ENCODE data around the gene STEAP2.
"Not testable (repeated sequence)": the region's sequence is repeated elsewhere in the genome, so short reads cannot be mapped to it uniquely, and the experiment has no call there.

Gene STEAP2

DNA sequence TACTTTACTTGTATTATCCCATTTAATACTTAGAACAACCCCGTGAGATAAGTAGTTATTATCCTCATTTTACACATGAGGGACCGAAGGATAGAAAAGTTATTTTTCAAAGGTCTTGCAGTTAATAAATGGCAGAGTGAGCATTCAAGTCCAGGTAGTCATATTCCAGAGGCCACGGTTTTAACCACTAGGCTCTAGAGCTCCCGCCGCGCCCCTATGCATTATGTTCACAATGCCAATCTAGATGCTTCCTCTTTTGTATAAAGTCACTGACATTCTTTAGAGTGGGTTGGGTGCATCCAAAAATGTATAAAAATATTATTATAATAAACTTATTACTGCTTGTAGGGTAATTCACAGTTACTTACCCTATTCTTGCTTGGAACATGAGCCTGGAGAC, 22.0 kb downstream of the STEAP2 start:
- DNase-seq (ENCODE audit: low read depth) = no peak

DNA sequence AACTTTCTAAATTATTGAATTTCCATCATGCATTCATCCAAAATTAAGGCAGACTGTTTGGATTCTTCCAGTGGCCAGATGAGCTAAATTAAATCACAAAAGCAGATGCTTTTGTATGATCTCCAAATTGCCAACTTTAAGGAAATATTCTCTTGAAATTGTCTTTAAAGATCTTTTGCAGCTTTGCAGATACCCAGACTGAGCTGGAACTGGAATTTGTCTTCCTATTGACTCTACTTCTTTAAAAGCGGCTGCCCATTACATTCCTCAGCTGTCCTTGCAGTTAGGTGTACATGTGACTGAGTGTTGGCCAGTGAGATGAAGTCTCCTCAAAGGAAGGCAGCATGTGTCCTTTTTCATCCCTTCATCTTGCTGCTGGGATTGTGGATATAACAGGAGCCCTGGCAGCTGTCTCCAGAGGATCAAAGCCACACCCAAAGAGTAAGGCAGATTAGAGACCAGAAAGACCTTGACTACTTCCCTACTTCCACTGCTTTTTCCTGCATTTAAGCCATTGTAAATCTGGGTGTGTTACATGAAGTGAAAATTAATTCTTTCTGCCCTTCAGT, 25.3 kb downstream of the STEAP2 start:
- no peak for DNase-seq (ENCODE audit: low read depth)

DNA sequence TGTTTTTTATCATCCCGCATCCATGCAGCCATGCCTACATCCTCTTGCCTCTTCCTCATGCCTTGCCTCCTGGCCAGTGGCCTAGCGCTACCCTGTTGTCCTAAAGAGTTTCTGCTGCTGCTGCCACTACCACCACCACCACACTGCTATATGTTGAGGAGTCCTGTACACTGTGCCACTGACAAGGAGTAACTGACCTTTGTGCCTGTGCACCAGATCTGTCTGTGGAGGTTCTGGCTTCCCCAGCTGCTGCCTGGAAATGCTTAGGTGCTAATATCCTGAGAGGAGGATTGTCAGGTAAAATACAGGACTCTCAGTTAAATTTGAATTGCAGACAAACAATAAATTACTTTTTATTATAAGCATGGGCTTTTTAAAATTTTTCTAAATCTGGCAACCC, 26.5 kb downstream of the STEAP2 start:
- DNase-seq (ENCODE audit: low read depth) = no peak

DNA sequence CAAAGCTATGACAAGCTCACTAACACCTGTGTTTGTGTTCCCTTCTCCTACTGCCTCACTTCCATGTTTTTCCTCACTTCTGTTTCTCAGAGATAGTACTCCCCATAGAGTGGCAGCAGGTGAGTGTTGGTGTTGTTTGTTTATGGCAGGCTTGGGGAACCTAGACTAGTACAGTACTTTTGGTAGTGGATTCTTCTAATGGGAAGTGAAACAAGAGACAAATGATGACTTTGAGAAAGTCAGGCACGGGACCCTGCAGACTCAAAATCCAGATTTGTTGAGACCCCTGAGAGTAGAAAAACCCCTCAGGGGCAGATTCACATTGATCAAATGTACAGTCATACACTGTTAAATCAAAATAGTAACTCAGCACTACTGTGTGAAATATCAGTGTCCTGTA, 27.0 kb downstream of the STEAP2 start:
- no peak for DNase-seq (ENCODE audit: low read depth)

DNA sequence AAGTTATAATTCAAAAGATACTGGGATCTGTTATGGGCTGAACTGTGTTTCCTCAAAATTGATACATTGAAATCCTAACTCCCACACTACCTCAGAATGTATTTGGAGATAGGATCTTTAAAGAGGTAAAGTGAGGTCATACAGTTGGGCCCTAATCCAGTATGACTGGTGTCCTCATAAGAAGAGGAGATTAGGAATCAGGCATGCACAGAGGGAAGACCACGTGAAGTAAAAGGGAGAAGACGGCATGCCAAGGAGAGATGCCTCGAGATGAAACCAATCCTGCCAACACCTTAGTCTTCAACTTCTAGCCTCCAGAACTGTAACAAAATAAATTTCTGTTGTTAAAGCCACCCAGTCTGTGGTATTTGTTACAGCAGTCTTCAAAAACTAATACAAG, 27.5 kb downstream of the STEAP2 start:
- no peak for DNase-seq (ENCODE audit: low read depth)

DNA sequence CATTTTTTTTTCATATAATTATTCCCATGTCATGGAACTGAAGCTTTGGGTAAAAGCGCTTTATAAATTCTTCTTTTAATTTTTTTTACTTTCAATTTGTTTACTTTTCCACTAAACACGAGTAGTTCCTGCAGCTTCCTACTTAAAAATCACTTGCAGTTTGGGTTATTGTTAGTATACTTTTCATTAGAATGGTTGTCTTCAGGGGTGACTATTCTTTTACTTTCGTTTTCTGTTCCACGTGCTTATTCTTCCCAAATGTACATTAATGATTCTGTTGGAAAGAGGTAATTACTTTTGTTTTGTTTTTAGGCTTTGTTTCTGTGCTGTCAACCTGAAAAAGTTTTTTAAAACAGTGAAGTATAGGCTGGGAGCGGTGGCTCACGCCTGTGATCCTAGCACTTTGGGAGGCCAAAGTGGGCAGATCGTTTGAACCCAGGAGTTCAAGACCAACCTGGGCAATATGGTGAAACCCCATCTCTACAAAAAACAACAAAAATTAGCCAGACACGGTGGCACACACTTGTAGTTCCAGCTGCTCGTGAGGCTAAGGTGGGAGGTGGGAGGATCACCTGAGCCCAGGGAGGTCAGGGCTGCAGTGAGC, 28.2 kb downstream of the STEAP2 start:
- DNase-seq (ENCODE audit: low read depth) = no peak

DNA sequence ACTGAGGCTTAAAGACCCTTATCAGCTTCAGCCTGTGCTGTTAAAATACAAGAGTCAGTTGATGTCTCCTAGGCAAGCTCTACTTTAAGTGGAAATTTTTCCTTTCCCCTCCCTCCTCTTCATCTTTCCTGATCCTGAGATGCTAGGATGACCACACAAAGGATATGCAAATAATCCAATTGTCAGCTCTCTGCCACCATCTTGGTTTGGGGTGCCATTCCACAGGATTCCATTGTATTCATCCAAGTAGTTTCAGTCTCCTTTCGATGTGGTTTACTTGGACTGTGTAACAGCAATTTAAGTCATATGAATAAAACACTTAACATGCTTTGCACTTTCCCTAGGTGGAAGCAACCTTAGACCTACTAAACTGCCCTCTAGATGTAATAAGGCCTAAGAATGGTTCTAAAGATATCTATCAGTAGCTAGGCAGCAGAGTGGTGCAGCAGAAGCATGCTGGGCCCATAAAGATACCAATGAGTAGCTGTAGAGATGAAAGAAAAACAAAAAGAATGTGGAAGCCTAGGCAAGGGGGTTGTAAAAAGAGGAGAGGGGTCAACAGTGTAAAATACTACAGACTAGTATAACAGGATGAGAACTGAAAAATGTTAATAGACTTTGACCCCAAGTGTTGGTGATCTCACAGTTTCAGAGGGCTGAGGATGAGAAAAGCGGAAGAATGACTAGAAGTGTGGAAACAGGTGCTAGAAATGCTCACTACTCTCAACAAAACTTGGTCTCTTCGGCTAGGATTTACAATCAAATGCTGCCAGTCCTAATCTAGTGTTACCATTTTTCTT, 31.0 kb downstream of the STEAP2 start:
- no peak for DNase-seq (ENCODE audit: low read depth)

DNA sequence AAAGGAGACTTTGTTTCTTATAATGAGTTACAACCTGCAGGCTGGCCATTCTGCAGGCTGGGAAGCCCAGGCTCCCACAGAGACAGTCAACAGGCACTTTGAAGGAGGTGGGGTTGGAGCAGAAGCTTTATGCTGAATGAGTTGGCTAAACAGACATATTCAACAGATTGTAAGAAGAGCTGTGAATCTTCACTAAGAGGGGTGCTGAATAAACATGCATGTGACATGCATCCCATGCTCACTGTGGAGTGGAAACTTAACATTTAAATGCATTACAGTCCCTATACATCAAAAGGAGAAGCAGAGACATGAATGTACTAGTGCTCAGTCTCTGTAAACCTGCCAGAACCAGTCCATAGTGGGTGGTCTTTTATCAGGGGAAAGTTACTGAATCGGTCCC, 32.0 kb downstream of the STEAP2 start:
- no peak for DNase-seq (ENCODE audit: low read depth)

DNA sequence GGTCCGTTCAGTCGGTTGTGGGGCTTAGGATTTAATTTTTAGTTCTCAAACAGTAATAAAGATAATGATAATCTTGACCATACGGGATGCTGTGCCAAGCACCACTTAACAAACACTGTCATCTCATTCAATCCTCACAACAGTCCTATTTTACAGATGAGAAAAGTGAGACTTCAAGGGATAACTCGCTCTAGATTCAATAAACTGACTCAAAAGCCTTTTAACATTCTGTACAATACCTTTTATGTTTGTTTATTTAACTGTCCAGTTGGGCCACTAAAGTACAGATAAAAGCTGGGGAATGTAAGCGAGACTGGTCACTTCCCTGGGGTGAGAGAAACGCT, 33.0 kb downstream of the STEAP2 start:
- no peak for DNase-seq (ENCODE audit: low read depth)

DNA sequence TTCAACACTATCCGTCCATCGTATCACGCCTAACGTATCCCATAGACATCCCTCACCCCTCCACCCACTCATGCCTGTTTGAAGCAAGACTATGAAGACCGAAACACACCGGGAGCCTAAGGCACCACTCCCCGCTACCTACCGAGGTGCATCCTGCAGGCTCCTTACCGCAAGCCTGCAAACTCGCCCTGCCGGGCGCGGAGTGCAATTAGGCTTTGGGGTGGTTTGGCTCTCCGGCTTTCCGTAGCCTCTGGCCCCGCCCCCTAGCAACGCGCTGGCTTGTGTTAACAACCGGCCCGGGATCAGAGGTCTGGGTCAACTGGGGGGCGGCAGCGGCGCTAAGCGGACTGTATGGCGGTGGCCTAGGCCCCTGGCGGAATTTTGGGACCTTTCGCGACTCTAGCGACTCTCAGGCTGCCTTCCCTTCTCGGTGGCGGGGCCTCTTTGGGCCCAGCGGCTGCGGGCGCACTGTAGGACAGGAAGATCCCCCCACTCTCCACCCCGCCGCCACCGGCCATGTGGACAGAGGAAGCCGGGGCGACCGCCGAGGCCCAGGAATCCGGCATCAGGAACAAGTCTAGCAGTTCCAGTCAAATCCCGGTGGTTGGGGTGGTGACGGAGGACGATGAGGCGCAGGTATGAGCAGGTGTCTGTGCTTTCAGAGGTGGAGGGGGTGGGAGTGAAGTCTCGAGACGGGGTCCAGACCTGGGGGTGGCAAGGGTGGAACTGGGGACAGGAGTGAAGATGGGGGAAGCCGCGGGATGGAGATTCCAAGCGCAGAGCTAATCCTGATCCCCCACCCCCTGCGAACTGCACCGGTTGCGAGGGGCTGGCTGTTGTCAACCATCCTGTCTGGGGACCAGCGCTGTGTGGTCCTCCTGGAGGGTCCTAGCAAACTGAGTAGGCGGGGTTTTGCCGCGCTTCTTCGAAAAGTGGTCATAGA, 33.6 kb downstream of the STEAP2 start, which contains the start of gene CFAP69:
CFAP69 (plus strand) TSS at position 266 of the 943 bp plus-strand sequence; CDS start at position 517, 251 bp downstream.
- DNase-seq (ENCODE audit: low read depth) = no peak

DNA sequence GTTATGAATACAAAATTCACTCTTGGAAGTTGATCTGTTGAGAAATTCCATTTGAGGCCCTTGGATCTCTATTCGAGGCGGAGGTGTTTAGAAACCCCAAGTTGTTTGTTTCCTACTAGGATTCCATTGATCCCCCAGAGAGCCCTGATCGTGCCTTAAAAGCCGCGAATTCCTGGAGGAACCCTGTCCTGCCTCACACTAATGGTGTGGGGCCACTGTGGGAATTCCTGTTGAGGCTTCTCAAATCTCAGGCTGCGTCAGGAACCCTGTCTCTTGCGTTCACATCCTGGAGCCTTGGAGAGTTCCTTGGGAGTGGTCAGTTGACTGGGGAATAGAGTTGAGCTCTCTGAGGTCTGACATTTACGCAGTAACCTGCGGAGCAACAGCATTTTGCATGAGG, 34.6 kb downstream of the STEAP2 start:
- DNase-seq (ENCODE audit: low read depth) = no peak

DNA sequence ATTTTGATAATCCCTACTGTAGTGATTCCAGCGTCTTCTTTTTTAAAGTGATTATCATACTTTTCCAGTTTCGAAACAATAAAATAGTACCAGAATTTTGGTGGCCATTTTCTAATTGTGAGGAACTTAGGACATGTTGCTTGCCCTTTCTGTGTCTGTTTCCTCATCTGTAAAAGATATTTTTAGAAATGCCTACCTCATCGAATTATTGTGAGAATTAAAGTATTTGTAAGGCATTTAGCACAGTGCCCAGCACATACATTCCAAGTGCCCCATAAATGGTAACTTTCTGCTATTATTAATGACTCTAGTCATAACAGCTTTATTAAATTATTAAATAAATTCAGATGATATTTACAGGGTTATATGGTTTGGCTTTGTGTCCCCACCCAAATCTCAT, 37.2 kb downstream of the STEAP2 start:
- no peak for DNase-seq (ENCODE audit: low read depth)

DNA sequence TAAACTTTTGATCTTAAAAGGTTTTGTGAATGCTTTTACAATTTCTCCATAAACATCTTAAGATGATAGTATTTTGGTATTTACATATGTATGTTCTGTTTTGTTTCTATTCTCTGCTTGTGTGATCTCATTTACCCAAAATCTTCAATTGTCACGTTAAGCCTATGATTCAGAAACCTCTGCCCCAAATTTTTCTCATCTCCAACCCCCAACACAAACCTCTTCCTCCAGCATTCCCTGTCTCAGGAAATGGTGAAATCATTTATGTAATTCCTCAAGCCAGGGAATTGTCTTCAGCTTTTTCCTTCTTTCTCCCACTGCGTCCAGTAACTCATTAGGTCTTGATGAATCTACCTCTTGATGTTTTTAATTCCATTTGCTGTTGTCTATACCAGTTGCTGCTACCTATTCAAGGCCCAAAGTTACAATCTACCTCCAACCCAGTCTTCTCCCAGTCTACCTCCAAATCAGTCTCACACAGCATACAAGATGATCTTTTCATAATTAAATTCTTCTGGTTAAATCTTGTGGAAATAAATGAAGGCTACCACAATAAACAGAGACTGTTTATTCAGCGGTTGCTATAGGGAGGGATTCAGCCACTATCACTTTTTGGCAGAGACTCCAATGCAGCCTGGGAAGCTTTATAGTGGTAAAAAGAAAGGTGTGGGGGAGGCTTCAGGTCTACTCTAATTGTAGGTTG, 39.2 kb downstream of the STEAP2 start:
- DNase-seq (ENCODE audit: low read depth) = peak; percentile 53

DNA sequence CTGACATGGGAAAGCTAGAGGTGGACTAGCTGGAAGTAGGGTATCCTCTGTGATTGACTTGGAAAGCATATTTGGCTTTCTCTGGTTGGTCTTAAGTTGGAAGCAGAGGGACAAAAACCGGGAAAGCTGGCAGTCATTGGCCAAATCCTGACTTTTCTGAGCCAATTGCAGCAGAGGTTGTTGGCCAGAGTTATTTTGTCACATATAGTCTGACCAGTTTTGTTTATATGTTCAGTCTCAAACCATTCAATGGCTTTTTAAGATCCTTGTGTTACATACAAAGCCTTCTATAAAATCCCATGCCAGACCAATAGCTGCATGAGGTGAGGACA, 39.7 kb downstream of the STEAP2 start:
- DNase-seq (ENCODE audit: low read depth) = no peak

DNA sequence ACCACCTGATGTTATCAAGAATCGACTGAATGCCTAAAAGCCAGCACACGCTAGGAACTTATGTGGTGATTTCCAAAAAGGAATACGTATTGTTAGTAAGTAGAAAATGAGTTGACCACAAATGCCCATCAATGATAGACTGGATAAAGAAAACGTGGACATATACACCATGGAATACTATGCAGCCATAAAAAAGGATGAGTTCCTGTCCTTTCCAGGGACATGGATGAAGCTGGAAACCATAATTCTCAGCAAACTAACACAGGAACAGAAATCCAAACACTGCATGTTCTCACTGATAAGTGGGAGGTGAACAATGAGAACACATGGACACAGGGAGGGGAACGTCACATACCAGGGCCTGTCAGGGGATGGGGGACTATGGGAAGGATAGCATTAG, 44.5 kb downstream of the STEAP2 start:
- DNase-seq (ENCODE audit: low read depth) = not testable (repeated sequence)

DNA sequence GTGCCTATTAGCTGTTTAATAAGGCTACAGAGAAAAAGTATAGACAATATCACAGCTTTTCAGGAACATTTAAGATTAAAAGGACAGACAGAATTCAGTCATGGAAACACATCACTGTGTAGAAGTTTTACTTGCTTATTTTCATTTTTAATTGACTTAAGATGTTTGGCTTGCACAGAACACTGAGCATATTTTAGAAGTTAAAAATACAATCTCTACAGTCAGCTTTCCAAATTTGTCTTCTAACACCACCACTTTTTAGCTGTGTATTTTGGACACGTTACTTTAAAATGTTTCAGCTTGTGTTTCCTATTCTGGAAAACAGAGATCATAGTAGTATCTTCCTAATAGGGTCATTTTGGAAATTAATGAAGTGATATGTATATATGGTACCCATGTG, 45.2 kb downstream of the STEAP2 start:
- no peak for DNase-seq (ENCODE audit: low read depth)

DNA sequence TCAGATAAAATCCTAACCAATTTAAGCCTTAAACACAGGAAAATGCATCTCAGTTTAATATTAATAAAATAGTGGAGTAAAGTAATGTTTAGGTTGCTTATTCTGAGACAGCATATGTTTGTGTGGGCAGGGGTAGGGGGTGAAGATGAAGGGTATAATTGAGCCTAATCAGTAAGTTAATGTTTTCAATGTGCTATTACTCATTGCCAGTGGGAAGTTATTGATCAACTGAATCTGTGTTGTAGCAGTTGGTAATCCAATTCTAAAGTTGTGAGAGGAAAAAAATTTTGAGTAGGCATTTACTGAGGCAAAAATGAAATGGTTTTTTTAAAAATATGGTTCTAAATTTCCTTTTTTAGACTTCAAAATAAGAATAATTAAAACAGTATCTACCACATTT, 49.9 kb downstream of the STEAP2 start:
- DNase-seq (ENCODE audit: low read depth) = no peak

DNA sequence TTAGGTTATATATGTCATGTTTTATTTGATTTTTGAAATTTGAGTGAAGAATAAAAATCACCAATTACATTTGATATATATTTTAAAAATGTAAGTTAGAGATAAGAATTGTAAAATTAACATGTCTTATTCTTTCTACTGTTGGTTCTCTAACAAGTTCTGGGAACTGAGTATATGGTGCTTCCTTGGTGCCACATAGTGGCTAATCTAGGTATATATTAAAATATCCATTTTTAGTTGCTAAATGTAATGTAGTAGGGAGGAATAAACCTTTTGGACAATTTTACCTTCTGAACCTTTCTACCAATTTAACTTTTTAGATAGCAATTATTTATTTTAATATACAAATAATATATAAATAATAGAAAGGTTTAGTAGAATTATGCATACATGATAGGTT, 50.9 kb downstream of the STEAP2 start:
- no peak for DNase-seq (ENCODE audit: low read depth)

DNA sequence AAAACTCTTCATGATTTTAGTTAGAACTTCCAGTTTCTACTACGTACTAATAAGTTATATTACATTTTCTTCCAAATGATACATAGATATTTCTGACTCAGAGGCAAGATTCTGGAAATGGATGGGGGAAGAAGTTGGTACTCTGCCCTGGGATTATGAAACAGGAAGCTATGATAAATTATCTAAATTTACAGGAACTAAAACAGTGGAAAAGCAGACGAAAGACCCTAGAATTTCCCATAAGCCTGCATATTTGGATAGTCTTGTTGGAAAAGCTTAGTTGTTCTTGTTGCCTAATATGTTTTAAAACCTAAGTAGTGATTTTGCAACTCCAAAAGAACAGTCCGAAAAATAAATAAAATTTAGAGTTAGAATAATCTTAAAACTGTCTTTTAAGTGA, 55.3 kb downstream of the STEAP2 start:
- DNase-seq (ENCODE audit: low read depth) = peak; percentile 38

DNA sequence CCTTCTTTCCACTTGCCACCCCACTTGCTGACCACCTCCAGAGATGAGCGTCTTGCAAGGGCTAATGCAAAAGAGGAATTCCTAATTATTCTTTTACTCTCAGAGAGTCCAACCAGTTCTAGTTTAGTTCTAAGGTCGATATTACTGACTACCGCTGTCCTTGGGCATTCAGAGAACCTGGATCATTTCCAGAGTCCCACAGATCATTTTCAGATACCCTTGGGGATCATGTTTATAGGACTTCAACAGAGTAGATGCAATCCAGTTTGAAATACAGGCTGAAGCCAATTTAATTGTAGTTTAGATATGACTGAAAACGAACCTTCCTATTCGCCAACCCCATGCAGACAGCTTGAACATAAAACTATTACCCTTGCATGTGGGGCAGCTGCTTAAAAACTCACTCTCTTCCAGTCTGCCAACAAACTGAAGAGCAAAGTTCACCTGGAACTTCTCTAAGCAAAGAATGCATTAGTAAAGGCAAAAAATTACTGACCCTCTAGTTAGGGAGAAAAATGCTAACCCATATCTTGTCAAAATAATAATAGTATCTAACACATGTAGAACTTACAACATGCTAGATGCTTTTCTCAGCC, 55.8 kb downstream of the STEAP2 start:
- no peak for DNase-seq (ENCODE audit: low read depth)

DNA sequence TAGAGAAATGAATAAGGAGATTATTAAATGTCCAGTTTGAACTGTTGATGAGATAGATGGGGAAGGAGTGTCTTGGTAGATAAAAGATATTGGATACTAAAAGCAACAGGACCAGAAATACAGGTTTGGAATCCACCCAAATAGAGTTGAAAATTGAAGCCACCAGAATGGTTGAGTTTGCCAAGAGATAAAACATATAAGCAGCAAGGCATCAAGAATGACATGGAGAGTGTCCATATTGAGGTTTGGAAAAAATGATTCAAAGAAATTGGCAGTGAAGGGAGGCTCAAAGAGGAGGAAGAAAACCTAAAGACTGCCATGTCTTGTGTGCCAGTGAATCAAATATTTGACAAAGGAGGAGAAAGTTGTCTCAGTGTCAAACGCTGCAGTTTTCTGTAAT, 57.6 kb downstream of the STEAP2 start:
- DNase-seq (ENCODE audit: low read depth) = no peak

Measured in HS-5 (cell line).